Esophagus squamous epithelium (tissue), 5 donors: ENCODE results near the gene PPM1D. TPM values are rescaled to one million over a fixed set of nuclear protein-coding genes. Genes with fewer than 3 reads are reported as not detected.

ENCODE experiments used
- DNase-seq: peaks from one replicate; lab custom pipeline; 2025; lab: John Stamatoyannopoulos, UW
- H3K27ac ChIP-seq, 4 donors: fragments of 200-600 bp; sonication (generic); one replicate each; pipeline ENCODE4 v1.5.1; 2016 to 2019; ENCODE audit warnings: mild to moderate bottlenecking in 1 of 4
- H3K27me3 ChIP-seq, 4 donors: fragments of 200-600 bp; sonication (generic); 1 replicate in 3 of 4; 2 replicates in 1 of 4; pipeline versions ENCODE4 v1.5.1 to v1.6.0; 2017 to 2021; ENCODE audit warnings: antibody characterized with exemption in 1 of 4
- H3K36me3 ChIP-seq, 3 donors: fragments of 200-600 bp; sonication (generic); one replicate each; pipeline ENCODE4 v1.5.1; 2016 to 2019
- H3K4me1 ChIP-seq, 3 donors: fragments of 200-600 bp; sonication (generic); one replicate each; pipeline ENCODE4 v1.5.1; 2017 to 2019
- H3K4me3 ChIP-seq, 4 donors: fragments of 200-600 bp; sonication (generic); 1 replicate in 3 of 4; 2 replicates in 1 of 4; pipeline ENCODE4 v1.5.1; 2016 to 2019; ENCODE audit warnings: mild to moderate bottlenecking in 2 of 4, moderate library complexity in 1 of 4
- H3K9me3 ChIP-seq, 3 donors: fragments of 200-600 bp; sonication (generic); one replicate each; pipeline ENCODE4 v1.5.1; 2016 to 2019
- CTCF ChIP-seq, 6 experiments: fragments of 450-650 bp in 4 of 6; fragments of 200-600 bp in 2 of 6; sonication (generic) in 2 of 6; IDR thresholded peaks; one replicate each; pipeline ENCODE4 v1.5.1; 2016 to 2019; ENCODE audit warnings: antibody characterized with exemption in 6 of 6, mild to moderate bottlenecking in 4 of 6, moderate library complexity in 4 of 6
- POLR2A ChIP-seq, 4 donors: fragments of 450-650 bp; IDR thresholded peaks; one replicate each; pipeline ENCODE4 v1.6.1; 2017; ENCODE audit warnings: antibody characterized with exemption in 4 of 4, mild to moderate bottlenecking in 4 of 4, moderate library complexity in 3 of 4
- WGBS, 2 donors: methylation state at CpG; one replicate each; pipeline ENCODE4 v1.1.5; 2018; 5-methylcytosine and 5-hydroxymethylcytosine counted together
- intact Hi-C: fragments of 100-400 bp; cut with DNase I; formaldehyde crosslinking; loops from one replicate; pipeline ENCODE4 v1.15.0; 2022
- small RNA-seq, 4 donors: library from RNA; depleted of rRNA; stranded (forward); fragments of <200 nt; gene quantifications; one replicate each; pipeline ENCODE3, GENCODE V24; 2016
- total RNA-seq, 4 donors: library from RNA; depleted of rRNA; stranded (reverse); fragments of >200 nt; gene quantifications; one replicate each; pipeline ENCODE4 v1.1.0, GENCODE V29; 2016
- donor health status: DM: yes; HTN: yes; CAD: no.

The PPM1D gene
- total RNA-seq, 4 donors from 2014 or later, result 6.6 to 11.3 (median 10.6) TPM

GRCh38 chr17:60712675-60713074 is 112.7 kb downstream of the PPM1D start:
- TF ChIP-seq CTCF (IDR thresholded peaks at IDR 0.05), result no peak
- TF ChIP-seq POLR2A (IDR thresholded peaks at IDR 0.05), result no peak
- no peak for DNase-seq
- intact Hi-C loops, result loop anchor here (10.0 kb wide), 1 partner anchor 282 kb away; no protein-coding TSS in a partner anchor
- H3K27ac ChIP-seq, result no peak overlapping the region
- H3K4me3 ChIP-seq, result no peak overlapping the region
- 90 to 95% methylated on average over 2 of the region's 2 CpGs for WGBS, 2 donors
- H3K4me1 ChIP-seq, result no peaks in the 10 kb centered on the region
- no peaks in the 10 kb centered on the region for H3K9me3 ChIP-seq
- no peaks in the 10 kb centered on the region for H3K27me3 ChIP-seq
- peaks cover 0 to 41% (median 0%) of the 10 kb centered on the region in 3 donors for H3K36me3 ChIP-seq

- peaks cover 0 to 32% (median 0%) of the 10 kb centered on the region in 3 donors for H3K36me3 ChIP-seq
- no peaks in the 10 kb centered on the region for H3K27me3 ChIP-seq
- H3K4me3 ChIP-seq, result no peak overlapping the region
- 94 to 100% methylated on average over 1 to 2 of the region's 2 CpGs for WGBS, 2 donors
- DNase-seq, result no peak
- no peaks in the 10 kb centered on the region for H3K4me1 ChIP-seq
- no peak overlapping the region for H3K27ac ChIP-seq
- TF ChIP-seq POLR2A (IDR thresholded peaks at IDR 0.05) (no peak), CTCF (IDR thresholded peaks at IDR 0.05) (no peak)
- H3K9me3 ChIP-seq, result no peaks in the 10 kb centered on the region
- intact Hi-C loops, result loop anchor here (10.0 kb wide), 1 partner anchor 281 kb away; no protein-coding TSS in a partner anchor
Observed at GRCh38 chr17:60713608-60714007, 113.6 kb downstream of the PPM1D start.

Small RNA genes within 50 kb of the gene (small RNA-seq; reads per million reads assigned to genes)
- gene AC011921.2 (0 reads per million in 4 donors), gene RN7SL606P (0 reads per million in 4 donors), gene RNU6-623P (0 reads per million in 4 donors)

Other genes starting within 250 kb of the PPM1D start
- 10 to 100 TPM; 29.1 to 74.1 (median 42.5) TPM for gene USP32, start 208.1 kb upstream of the PPM1D start, total RNA-seq
- gene CHCT1, start 177.7 kb upstream of the PPM1D start, total RNA-seq, result not detected
- gene APPBP2, start 74.0 kb upstream of the PPM1D start, total RNA-seq, result 10 to 100 TPM in 3 of 4 donors, 1 to 10 TPM in 1; 9.7 to 26.3 (median 16.0) TPM
- 10 to 100 TPM; 13.0 to 27.8 (median 20.7) TPM for gene BCAS3, start 77.7 kb downstream of the PPM1D start, total RNA-seq